ENCODE results near the gene OR6C70.

Gene OR6C70

GRCh38 chr12:55469291-55469690, 647 bp downstream of the OR6C70 start:
- no peak for TF ChIP-seq EP300 (IDR thresholded peaks at IDR 0.05; ENCODE audit: borderline replicate concordance)
- no peak for TF ChIP-seq USF1 (IDR thresholded peaks at IDR 0.05)
- no peak for TF ChIP-seq CEBPB (IDR thresholded peaks at IDR 0.05)
- TF ChIP-seq FOXM1 (IDR thresholded peaks at IDR 0.05; ENCODE audit: borderline replicate concordance, low read depth): no peak
- no peak for TF ChIP-seq YY1 (IDR thresholded peaks at IDR 0.05; ENCODE audit: low read depth)
- no peak for TF ChIP-seq EGR1 (IDR thresholded peaks at IDR 0.05)
- TF ChIP-seq ZBTB7A (IDR thresholded peaks at IDR 0.05; ENCODE audit: low read depth): no peak
- TF ChIP-seq RAD21 (IDR thresholded peaks at IDR 0.05; ENCODE audit: low read depth): no peak
- no peak for TF ChIP-seq TCF12 (IDR thresholded peaks at IDR 0.05; ENCODE audit: low read depth)
- no peak for TF ChIP-seq CREB1 (IDR thresholded peaks at IDR 0.05; ENCODE audit: low read depth)
- no peak for TF ChIP-seq MAX (IDR thresholded peaks at IDR 0.05)
- no peak for TF ChIP-seq REST (IDR thresholded peaks at IDR 0.05; ENCODE audit: low read depth)
- TF ChIP-seq TAF1 (IDR thresholded peaks at IDR 0.05; ENCODE audit: low read depth): no peak
- TF ChIP-seq NFIC (IDR thresholded peaks at IDR 0.05): no peak

- TF ChIP-seq TEAD4 (IDR thresholded peaks at IDR 0.05): no peak
- no peak for TF ChIP-seq YY1 (IDR thresholded peaks at IDR 0.05; ENCODE audit: low read depth)
- TF ChIP-seq EGR1 (IDR thresholded peaks at IDR 0.05): no peak
- TF ChIP-seq CREB1 (IDR thresholded peaks at IDR 0.05; ENCODE audit: low read depth): no peak
These were observed 2.1 kb downstream of the OR6C70 start for GRCh38 chr12:55467836-55468235.

GRCh38 chr12:55448825-55449224, 21.1 kb downstream of the OR6C70 start:
- TF ChIP-seq EP300 (IDR thresholded peaks at IDR 0.05; ENCODE audit: borderline replicate concordance): no peak
- TF ChIP-seq YY1 (IDR thresholded peaks at IDR 0.05; ENCODE audit: low read depth): no peak
- no peak for TF ChIP-seq REST (IDR thresholded peaks at IDR 0.05; ENCODE audit: low read depth)
- TF ChIP-seq TCF12 (IDR thresholded peaks at IDR 0.05; ENCODE audit: low read depth): no peak
- no peak for TF ChIP-seq NFIC (IDR thresholded peaks at IDR 0.05)
- no peak for TF ChIP-seq TAF1 (IDR thresholded peaks at IDR 0.05; ENCODE audit: low read depth)
- TF ChIP-seq TEAD4 (IDR thresholded peaks at IDR 0.05): no peak
- no peak for TF ChIP-seq FOXM1 (IDR thresholded peaks at IDR 0.05; ENCODE audit: borderline replicate concordance, low read depth)
- TF ChIP-seq RAD21 (IDR thresholded peaks at IDR 0.05; ENCODE audit: low read depth): no peak
- TF ChIP-seq ZBTB7A (IDR thresholded peaks at IDR 0.05; ENCODE audit: low read depth): no peak
- TF ChIP-seq CEBPB (IDR thresholded peaks at IDR 0.05): no peak
- TF ChIP-seq EGR1 (IDR thresholded peaks at IDR 0.05): no peak

GRCh38 chr12:55446326-55446725, 23.6 kb downstream of the OR6C70 start:
- TF ChIP-seq MAX (IDR thresholded peaks at IDR 0.05): no peak
- TF ChIP-seq REST (IDR thresholded peaks at IDR 0.05; ENCODE audit: low read depth): no peak
- no peak for TF ChIP-seq YY1 (IDR thresholded peaks at IDR 0.05; ENCODE audit: low read depth)
- TF ChIP-seq EGR1 (IDR thresholded peaks at IDR 0.05): no peak
- TF ChIP-seq ZBTB7A (IDR thresholded peaks at IDR 0.05; ENCODE audit: low read depth): no peak
- no peak for TF ChIP-seq TCF12 (IDR thresholded peaks at IDR 0.05; ENCODE audit: low read depth)
- no peak for TF ChIP-seq TEAD4 (IDR thresholded peaks at IDR 0.05)
- no peak for TF ChIP-seq EP300 (IDR thresholded peaks at IDR 0.05; ENCODE audit: borderline replicate concordance)
- TF ChIP-seq CEBPB (IDR thresholded peaks at IDR 0.05): no peak
- no peak for TF ChIP-seq TAF1 (IDR thresholded peaks at IDR 0.05; ENCODE audit: low read depth)

GRCh38 chr12:55445357-55445756, 24.6 kb downstream of the OR6C70 start:
- TF ChIP-seq ZBTB7A (IDR thresholded peaks at IDR 0.05; ENCODE audit: low read depth) (no peak), MAX (IDR thresholded peaks at IDR 0.05) (no peak), YY1 (IDR thresholded peaks at IDR 0.05; ENCODE audit: low read depth) (no peak), REST (IDR thresholded peaks at IDR 0.05; ENCODE audit: low read depth) (no peak), TAF1 (IDR thresholded peaks at IDR 0.05; ENCODE audit: low read depth) (no peak), RAD21 (IDR thresholded peaks at IDR 0.05; ENCODE audit: low read depth) (no peak)
